GM19035 (cell line): Measurements from ENCODE around the gene SCN4A.
"Not testable (repeated sequence)": the region's sequence is repeated elsewhere in the genome, so short reads cannot be mapped to it uniquely, and the experiment has no call there.

Experiments
- ATAC-seq: cut with Tn5 transposase; IDR thresholded peaks from one replicate; pipeline ENCODE4 v1.9.1; 2021; ENCODE audit not compliant: unreplicated experiment

SCN4A gene

DNA sequence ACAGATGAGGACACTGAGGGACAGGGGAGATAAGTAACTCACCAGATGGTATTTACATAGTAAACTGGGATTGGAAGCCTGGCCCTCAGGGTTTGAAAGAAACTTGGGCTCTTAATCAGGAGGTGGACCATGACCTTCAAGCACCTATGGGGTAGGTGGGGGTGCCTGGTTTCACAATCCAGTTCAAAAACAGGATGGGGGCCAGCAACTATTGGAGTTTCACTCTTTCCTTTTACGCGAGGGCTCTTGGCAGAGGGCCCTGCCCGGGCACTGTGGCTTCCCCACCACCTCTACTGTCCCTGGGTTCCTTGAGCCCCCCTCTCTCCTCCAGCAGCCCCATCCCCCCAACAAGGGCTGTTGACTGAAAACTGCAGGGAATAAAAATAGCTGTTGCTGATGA, 14.1 kb upstream of the SCN4A start:
- ATAC-seq, result no peak

GRCh38 chr17:63985387-63986140, 12.8 kb upstream of the SCN4A start:
- ATAC-seq, result no peak

DNA sequence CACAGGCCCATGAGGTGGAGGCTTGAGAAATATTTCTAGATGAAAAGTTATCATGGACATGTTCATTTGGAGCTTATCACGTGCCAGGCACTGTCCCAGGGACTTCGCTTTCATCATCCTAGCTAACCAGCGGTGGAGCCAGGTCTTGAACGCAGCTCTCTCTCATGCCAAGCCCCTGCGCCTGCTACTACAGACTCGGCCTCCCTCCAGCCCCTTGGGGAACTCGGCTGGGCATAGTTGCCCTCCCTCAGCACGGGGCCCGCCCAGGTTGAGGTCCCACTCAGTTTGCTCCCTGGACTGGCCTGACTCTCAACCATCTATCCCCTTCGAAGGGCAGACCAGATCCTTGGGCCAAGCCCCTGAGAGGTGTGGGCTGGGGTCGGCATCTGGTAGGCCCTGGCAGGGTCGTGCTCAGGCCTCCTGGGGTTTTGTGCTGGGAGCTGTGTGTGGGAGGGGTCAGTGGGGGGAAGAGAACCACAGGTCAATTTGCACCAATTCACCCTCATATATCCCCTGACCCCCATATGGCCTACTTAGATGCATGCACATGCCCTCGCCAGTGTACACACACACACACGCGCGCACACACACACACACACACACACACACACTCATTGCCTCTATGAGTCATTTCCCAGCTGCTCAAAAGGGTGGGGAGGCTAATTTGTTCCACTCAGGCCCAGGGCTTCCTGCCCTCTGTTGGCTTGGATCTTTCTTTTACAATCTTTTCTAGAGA, 12.1 kb upstream of the SCN4A start:
- no peak for ATAC-seq

DNA sequence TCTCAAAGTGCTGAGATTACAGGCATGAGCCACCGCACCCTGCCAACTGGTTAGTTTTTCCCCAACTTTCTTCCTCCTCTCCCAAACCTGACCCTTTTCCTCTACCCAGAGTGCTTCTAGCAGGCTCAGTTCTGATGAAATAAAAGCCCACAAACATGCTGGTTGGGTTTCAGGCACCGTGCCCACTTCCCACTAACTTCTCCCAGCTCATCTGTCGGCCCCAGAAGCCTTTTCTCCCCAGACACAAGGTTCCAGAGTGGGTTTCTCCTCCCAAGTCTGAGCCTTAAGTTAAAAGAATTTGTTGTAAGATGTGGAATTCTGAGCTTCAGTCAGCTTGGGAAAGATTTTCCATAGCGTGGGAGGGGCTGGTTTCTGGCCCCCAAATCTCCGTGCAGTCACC, 11.5 kb upstream of the SCN4A start:
- no peak for ATAC-seq

DNA sequence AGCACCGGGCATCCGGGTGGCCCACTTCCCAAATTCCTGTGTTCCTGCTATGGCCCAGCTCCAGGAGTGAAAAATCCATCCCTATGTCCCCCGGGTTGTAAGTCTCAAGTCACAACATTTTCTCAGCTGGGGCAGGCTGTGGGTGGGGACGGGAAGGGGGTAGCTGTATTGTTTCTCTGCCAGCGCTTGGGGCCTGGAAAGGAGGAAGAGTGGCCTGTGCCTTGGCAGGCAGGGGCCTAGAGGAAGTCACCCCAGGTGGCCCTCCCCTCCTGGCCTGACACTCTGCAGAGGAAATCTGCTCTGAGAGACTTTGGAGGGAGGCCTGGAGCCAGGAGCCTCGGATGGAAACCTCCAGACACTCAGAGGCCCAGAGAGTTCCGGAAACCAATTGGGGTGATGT, 10.6 kb upstream of the SCN4A start:
- ATAC-seq, result no peak

GRCh38 chr17:63982641-63983040, 9.9 kb upstream of the SCN4A start:
- not testable (repeated sequence) for ATAC-seq

GRCh38 chr17:63978272-63979200, 5.8 kb upstream of the SCN4A start:
- ATAC-seq, result no peak

- ATAC-seq, result no peak
These were observed 4.0 kb upstream of the SCN4A start for GRCh38 chr17:63976702-63977101.

DNA sequence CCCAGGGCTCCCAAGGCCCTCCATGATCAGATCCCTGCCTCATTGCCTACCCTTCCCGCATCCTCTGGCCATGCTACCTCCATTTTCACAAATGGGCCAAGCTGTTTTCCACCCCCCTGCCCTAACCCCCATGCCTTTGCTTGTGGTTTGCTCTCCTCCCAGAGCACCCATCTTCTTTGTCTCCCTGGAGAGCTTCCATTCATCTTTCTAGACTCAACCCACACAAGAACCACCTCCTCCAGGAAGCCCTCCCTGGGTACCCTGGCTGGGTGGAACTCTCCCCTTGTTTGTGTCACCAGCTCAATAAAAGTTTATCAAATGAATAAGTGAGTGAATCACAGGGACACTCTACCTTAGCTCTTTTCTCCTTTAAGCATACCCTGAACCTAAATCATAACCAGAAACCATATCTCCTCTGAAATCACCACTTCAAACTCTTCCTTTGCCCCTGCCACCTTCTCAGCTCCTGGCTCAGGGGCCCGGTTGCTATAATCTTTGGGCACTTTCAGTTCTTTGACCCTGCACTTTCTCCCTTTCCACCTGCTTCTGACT, 2.9 kb upstream of the SCN4A start:
- ATAC-seq, result no peak

DNA sequence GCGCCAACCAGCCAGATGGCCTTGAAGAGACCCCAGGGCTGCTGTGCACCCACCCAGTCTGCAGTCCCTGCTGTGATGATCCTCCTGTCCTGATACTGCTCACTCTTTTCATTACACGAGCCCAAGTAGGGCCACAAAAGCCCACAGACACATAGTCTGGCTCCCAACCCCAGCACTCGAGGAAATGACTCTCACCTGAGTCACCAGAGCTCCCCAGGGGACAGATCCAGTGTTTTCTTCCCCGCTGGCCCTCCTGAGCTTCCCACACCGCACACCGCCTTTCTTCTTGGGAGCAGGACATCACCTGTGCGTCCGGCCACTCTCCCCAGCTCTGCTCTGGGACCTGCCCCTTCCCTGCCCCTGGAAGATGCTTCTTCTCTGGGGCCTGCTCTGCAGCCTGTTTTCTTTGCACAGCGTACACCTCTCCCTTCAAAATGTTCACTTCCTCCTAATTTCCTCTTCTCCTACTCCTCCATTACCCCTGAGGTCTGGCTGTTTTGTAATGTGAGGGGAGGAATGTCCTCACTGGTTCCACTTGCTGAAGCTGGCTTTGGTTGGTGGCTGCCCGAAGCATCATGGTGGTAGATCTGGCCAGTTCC, 2.0 kb upstream of the SCN4A start:
- no peak for ATAC-seq

DNA sequence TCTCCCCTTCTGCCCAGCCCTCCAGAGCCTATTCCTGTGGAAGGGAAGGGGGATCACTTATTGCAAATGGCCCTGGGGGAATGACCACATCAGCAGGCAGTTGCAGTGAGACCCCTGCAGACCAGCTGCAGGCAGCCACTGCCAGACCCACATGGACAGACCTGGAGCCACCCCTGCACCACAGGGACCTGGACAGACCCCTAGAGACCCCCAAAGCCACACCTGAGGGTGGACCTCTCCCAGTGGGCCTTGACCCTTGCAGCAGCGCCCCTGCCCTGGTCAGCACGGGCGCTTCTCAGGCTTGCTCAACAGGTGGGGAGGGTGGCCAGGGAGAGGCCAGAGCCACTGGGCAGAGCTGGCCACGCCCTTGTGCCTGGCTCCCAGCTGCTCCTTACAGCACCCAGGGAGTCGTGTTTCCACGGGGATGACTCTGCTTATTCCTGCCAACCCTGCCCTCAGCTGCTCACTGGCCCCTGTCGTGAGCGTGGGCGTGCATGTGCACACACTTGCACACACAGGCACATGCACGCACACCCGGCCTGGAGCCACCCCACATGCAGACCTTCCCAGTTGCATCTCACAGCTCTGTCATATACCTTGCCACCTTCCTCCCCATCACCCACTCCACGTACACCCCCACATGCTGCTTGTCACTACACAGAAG, 1.3 kb upstream of the SCN4A start:
- ATAC-seq, result no peak

- ATAC-seq, result no peak
These were observed 529 bp upstream of the SCN4A start for GRCh38 chr17:63973247-63973646.

DNA sequence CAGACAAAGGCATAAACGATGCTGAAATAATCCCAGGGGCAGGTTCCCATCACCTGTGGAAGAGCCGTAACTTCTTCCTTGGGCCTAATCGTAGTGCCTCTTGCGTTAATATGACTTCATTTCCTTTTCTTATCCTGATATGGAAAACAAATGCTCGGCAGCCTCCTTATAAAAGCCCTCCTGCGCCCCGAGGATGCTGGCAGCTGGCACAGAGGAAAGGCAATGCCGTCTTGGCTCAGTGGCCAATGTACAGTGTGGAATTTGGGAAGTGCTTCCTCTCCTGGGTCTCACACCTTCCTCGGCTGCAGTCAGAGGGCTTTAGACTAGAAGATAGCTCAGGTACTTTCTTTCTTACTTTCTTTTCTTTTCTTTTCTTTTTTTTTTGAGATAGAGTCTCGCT, 3.4 kb downstream of the SCN4A start:
- no peak for ATAC-seq

GRCh38 chr17:63967953-63968352, 4.8 kb downstream of the SCN4A start:
- ATAC-seq, result no peak

GRCh38 chr17:63966646-63967264, 6.0 kb downstream of the SCN4A start:
- ATAC-seq, result no peak

GRCh38 chr17:63963123-63963522, 9.6 kb downstream of the SCN4A start:
- no peak for ATAC-seq

DNA sequence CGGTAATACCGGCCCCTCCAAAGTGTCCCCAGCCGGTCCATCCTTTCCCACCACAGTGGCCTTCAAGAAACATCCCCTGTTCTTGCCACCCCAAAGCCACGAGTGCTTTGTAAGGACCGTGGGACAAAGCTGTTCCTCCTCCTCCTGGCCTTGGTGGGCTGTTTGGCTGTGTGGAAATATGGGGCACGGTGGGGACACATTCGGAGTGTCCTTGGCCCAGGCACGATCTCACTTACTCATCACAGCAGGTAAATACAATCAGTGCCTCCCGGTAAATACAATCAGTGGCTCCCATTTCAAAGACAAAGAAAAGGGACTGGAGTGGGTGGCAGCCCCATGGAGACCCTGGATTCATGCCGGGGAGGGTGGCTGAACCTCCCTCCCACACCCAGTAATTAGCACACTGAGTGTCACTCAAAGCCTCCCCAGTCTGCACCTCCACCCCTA, 10.4 kb downstream of the SCN4A start:
- no peak for ATAC-seq

GRCh38 chr17:63961355-63962212, 11.1 kb downstream of the SCN4A start:
- no peak for ATAC-seq

DNA sequence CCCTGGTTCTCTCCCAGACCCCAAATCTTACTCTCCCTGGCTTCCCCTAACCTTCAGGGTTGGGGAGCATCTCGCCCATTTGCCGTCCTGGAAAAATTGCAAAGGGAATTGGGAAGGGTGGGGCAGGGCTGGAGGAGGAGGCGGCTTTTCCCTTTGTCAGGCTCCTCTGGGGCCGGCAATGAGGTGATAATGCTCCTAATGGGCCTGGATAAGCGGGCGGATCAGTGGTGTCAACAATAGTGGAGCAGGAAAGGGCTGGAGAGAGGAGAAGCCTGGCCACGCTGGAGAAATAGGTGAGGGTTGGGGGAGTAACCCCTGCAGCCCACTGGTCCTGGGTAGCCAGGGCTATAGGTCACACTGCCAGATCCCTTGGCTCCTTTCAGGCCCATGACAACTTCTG, 12.3 kb downstream of the SCN4A start:
- no peak for ATAC-seq
